Prostate gland (tissue), 2 donors: ENCODE data around the gene ITPR1. TPM values are rescaled to one million over a fixed set of nuclear protein-coding genes. Genes with fewer than 3 reads are reported as not detected.
A peak's percentile ranks its signal among the peaks of the same experiment; 100 is the strongest.

Experiments used
- DNase-seq: peaks from one replicate; pipeline ENCODE4 v3.0.0-alpha.2; 2019; ENCODE audit warnings: low spot score
- H3K27ac ChIP-seq, 2 donors: fragments of 200-600 bp; sonication (generic); 2 replicates each; pipeline ENCODE4 v1.5.1; 2017 to 2019
- H3K27me3 ChIP-seq: fragments of 200-600 bp; sonication (generic); replicated peaks from 2 replicates; pipeline ENCODE4 v1.5.1; 2019; ENCODE audit not compliant: insufficient read depth
- H3K36me3 ChIP-seq, 2 donors: fragments of 200-600 bp; sonication (generic); 1 replicate in 1 of 2; 2 replicates in 1 of 2; pipeline versions ENCODE4 v1.5.1 to v1.8.1; 2017 to 2019
- H3K4me1 ChIP-seq: fragments of 200-600 bp; sonication (generic); replicated peaks from 2 replicates; pipeline ENCODE4 v1.5.1; 2019
- H3K4me3 ChIP-seq, 2 donors: fragments of 200-600 bp; sonication (generic); 2 replicates each; pipeline ENCODE4 v1.5.1; 2017 to 2019
- H3K9me3 ChIP-seq: fragments of 200-600 bp; sonication (generic); 2 replicates; pipeline ENCODE4 v1.5.1; 2017
- POLR2A ChIP-seq: fragments of 450-650 bp; IDR thresholded peaks from one replicate; pipeline ENCODE4 v1.6.1; 2016; ENCODE audit warnings: antibody characterized with exemption, mild to moderate bottlenecking
- POLR2AphosphoS5 ChIP-seq: sonication (generic); formaldehyde crosslinking; IDR thresholded peaks from one replicate; pipeline ENCODE4 v1.6.1; 2017; ENCODE audit warnings: antibody characterized with exemption
- WGBS: methylation state at CpG from one replicate; pipeline ENCODE4 v1.1.5; 2018; 5-methylcytosine and 5-hydroxymethylcytosine counted together
- intact Hi-C: fragments of 100-400 bp; cut with DNase I; formaldehyde crosslinking; loops from one replicate; pipeline ENCODE4 v1.14.2; 2022
- total RNA-seq, 2 donors: library from RNA; depleted of rRNA; stranded (reverse); fragments of >200 nt; gene quantifications; one replicate each; pipeline ENCODE4 v1.1.0, GENCODE V29; 2016
- TF ChIP-seq, protein P1 (sequence below), 4 experiments: fragments of 200-600 bp in 2 of 4; fragments of 450-650 bp in 2 of 4; sonication (generic) in 2 of 4; IDR thresholded peaks; 1 replicate in 3 of 4; 2 replicates in 1 of 4; pipeline ENCODE4 v1.5.1; 2016 to 2019; ENCODE audit warnings: antibody characterized with exemption in 4 of 4, mild to moderate bottlenecking in 2 of 4, moderate library complexity in 2 of 4

Gene ITPR1
- total RNA-seq, 2 donors from 2014 or later: 80.0 to 126 TPM

DNA sequence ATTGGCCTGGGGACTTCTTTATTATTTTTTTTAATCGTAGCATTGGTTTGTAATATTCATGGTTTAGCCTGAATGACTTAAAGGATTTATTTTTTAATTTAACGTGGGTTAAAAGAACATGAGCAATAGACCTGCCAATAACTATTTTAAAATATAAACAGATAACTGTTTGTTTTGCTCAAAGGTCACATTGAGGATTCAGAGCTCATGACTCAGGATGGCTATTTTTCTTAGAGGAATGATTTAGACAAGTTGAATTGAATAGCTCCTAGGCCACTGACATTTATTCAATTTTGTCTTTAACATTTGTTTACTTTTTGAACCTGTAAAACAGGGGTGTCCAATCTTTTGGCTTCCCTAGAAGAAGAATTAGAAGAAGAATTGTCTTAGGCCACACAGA is 68.5 kb downstream of the ITPR1 start:
- 58% methylated on average over 2 of the region's 2 CpGs for WGBS
- intact Hi-C loops: no loop called here
- no peak overlapping the region for H3K4me3 ChIP-seq
- H3K27ac ChIP-seq: no peak overlapping the region
- no peaks in the 10 kb centered on the region for H3K36me3 ChIP-seq
- no peaks in the 10 kb centered on the region for H3K27me3 ChIP-seq
- TF ChIP-seq, protein P1, sequence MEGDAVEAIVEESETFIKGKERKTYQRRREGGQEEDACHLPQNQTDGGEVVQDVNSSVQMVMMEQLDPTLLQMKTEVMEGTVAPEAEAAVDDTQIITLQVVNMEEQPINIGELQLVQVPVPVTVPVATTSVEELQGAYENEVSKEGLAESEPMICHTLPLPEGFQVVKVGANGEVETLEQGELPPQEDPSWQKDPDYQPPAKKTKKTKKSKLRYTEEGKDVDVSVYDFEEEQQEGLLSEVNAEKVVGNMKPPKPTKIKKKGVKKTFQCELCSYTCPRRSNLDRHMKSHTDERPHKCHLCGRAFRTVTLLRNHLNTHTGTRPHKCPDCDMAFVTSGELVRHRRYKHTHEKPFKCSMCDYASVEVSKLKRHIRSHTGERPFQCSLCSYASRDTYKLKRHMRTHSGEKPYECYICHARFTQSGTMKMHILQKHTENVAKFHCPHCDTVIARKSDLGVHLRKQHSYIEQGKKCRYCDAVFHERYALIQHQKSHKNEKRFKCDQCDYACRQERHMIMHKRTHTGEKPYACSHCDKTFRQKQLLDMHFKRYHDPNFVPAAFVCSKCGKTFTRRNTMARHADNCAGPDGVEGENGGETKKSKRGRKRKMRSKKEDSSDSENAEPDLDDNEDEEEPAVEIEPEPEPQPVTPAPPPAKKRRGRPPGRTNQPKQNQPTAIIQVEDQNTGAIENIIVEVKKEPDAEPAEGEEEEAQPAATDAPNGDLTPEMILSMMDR (IDR thresholded peaks at IDR 0.05): no peak
- TF ChIP-seq POLR2AphosphoS5 (no peak), POLR2A (no peak)
- H3K4me1 ChIP-seq: peaks cover 8% of the 10 kb centered on the region
- DNase-seq: no peak
- H3K9me3 ChIP-seq: no peaks in the 10 kb centered on the region

DNA sequence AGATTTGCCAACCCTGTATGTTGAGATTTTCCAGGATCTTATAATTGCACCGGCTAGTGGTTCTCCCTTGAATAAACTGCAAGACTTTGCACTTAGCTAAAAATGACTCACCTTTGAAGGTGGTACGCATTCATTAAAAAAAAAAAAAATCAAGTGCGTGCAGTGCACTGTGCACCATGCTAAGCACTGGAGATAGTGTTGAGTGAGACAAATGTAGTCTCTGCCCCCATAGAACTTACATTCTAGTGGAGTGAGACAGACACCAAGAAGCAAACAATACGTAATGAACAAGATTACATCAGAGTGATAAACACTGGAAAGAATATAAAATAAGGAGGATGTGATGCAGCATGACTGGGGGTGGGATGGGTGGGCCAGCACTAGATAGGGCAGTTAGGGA is 69.4 kb downstream of the ITPR1 start:
- H3K27me3 ChIP-seq: no peaks in the 10 kb centered on the region
- no peaks in the 10 kb centered on the region for H3K9me3 ChIP-seq
- 90% methylated on average over 4 of the region's 4 CpGs for WGBS
- no peaks in the 10 kb centered on the region for H3K36me3 ChIP-seq
- H3K27ac ChIP-seq: no peak overlapping the region
- intact Hi-C loops: no loop called here
- TF ChIP-seq POLR2AphosphoS5: no peak
- TF ChIP-seq POLR2A: no peak
- TF ChIP-seq, protein P1 (IDR thresholded peaks at IDR 0.05): no peak
- H3K4me3 ChIP-seq: no peak overlapping the region
- no peak for DNase-seq
- peaks cover 8% of the 10 kb centered on the region for H3K4me1 ChIP-seq

DNA sequence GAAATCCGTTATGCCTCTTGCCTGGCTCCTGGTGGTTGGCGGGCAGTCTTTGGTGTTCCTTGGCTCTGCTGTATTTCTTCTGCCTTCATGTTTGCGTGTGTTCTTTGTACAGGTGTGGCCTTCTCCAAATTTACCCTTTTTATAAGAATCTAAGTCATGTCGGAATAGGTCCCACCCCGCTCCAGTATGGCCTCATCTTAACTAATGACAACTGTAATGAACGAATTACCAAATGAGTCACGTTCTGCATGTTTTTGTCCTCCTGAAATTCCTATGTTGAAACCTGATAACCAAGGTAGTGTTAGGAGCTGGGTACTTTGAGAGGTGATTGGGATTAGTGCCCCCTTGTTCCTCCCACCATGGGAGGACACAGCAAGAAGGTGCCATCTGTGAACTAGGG is 71.1 kb downstream of the ITPR1 start:
- Histone ChIP-seq H3K4me3 (no peak overlapping the region), H3K27ac (no peak overlapping the region), H3K4me1 (peaks cover 8% of the 10 kb centered on the region), H3K36me3 (no peaks in the 10 kb centered on the region), H3K9me3 (no peaks in the 10 kb centered on the region), H3K27me3 (no peaks in the 10 kb centered on the region)
- 93% methylated on average over 7 of the region's 7 CpGs for WGBS
- no peak for DNase-seq
- TF ChIP-seq, protein P1 (IDR thresholded peaks at IDR 0.05): no peak
- TF ChIP-seq POLR2A: no peak
- intact Hi-C loops: no loop called here

DNA sequence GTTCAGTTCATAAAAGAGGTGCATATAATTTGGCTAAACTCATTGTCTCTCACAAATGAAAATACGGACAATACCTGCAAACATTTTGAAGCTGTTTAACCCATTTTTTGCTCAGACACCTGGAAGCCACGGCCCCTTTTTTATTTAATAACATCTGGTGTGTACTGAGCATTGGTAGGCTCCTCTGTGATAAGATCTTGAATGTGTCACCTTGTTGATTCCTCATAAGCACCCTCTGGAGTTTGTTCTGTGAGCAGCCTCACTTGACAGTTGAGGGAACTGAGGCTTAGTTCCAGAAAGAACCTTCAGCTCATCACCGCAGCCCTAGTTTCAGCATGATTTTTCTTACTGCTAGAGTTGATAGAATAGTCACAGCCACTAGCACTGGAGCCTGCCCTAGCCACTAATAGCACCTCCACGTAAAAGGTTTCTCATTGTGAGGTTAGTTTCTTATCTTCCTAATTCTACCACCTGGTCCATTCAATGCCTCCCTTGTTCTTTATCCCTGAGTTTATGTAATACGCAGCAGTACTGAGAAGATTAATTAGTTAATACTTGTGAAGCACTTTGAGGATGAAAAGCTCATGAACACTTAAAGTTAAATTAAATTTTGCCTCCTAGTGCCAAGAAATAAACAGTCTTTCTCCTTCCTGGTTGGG is 71.9 kb downstream of the ITPR1 start:
- H3K9me3 ChIP-seq: no peaks in the 10 kb centered on the region
- DNase-seq: no peak

More for the DNA sequence above, 71.9 kb downstream of the ITPR1 start:
- WGBS: 37% methylated on average over 5 of the region's 5 CpGs
- Histone ChIP-seq H3K27me3 (no peaks in the 10 kb centered on the region), H3K36me3 (no peaks in the 10 kb centered on the region), H3K4me3 (no peak overlapping the region), H3K27ac (peak overlapping the region; percentile 30 to 61), H3K4me1 (peaks cover 8% of the 10 kb centered on the region)
- TF ChIP-seq, protein P1 (IDR thresholded peaks at IDR 0.05): no peak
- TF ChIP-seq POLR2A (no peak), POLR2AphosphoS5 (no peak)
- intact Hi-C loops: no loop called here
